HepG2 (cell line): ENCODE data around the gene TRDMT1. TPM values are rescaled to one million over a fixed set of nuclear protein-coding genes. Genes with fewer than 3 reads are reported as not detected.

ENCODE experiments used
- ATAC-seq: fragments of 200-7000 bp; cut with Tn5 transposase; 3 replicates; pipeline ENCODE4 v1.9.1; 2020; ENCODE audit warnings: mild to moderate bottlenecking, moderate library complexity
- BruUV-seq: library from RNA; stranded (reverse); fragments of 400-500 nt; replicated peaks from 2 replicates; lab custom pipeline; 2021; lab: Mats Ljungman, UMichigan
- CTCF ChIA-PET: fragments of 300-600 bp; formaldehyde crosslinking; extraction: SDS; loops from one replicate; lab custom pipeline; 2021; ENCODE audit warnings: low total read pairs, inconsistent platforms, low intra/inter-chr PET ratio; lab: Yijun Ruan, JAX
- POLR2A ChIA-PET: fragments of 350-600 bp; sonication (Branson Sonifier 250); formaldehyde crosslinking; loops from one replicate; lab custom pipeline; 2020; ENCODE audit warnings: antibody characterized with exemption, inconsistent platforms; lab: Yijun Ruan, JAX
- DNase-seq: peaks from one replicate; pipeline ENCODE4 v3.0.0-alpha.2; 2015; ENCODE audit warnings: low spot score
- FAIRE-seq: peaks from 3 replicates; lab custom pipeline; 2011; peaks lifted over from hg19 to GRCh38; lab: Jason Lieb, UNC
- H2AFZ ChIP-seq: one replicate; pipeline ENCODE4 v1.6.1; 2011; ENCODE audit warnings: low read length, inconsistent platforms
- H3K27ac ChIP-seq: fragments of 300-600 bp; 3 replicates; pipeline ENCODE4 v1.8.0; 2011; ENCODE audit warnings: mixed run types, mild to moderate bottlenecking, mixed read lengths, low read length, inconsistent platforms; ENCODE audit not compliant: insufficient read depth; ENCODE audit errors: extremely low read length
- H3K27me3 ChIP-seq, 2 experiments: fragments of 200-600 bp in 1 of 2; 2 replicates in 1 of 2; 3 replicates in 1 of 2; pipeline versions ENCODE4 v1.6.0 to v1.8.0; 2011; ENCODE audit warnings: low read length in 2 of 2, mild to moderate bottlenecking in 2 of 2, moderate library complexity in 2 of 2, inconsistent platforms in 1 of 2; ENCODE audit not compliant: insufficient read depth in 2 of 2, control insufficient read depth in 1 of 2
- H3K36me3 ChIP-seq, 2 experiments: fragments of 200-600 bp in 1 of 2; replicated peaks in 1 of 2; 2 replicates in 1 of 2; 3 replicates in 1 of 2; pipeline versions ENCODE4 v1.5.1 to v1.8.0; 2011; ENCODE audit warnings: low read length in 2 of 2, inconsistent platforms in 1 of 2; ENCODE audit not compliant: insufficient read depth in 2 of 2, control insufficient read depth in 1 of 2
- H3K4me1 ChIP-seq: 2 replicates; pipeline ENCODE4 v1.5.1; 2012; ENCODE audit warnings: low read length, inconsistent platforms; ENCODE audit not compliant: insufficient read depth
- H3K4me2 ChIP-seq: 2 replicates; pipeline ENCODE4 v1.6.0; 2011; ENCODE audit warnings: low read depth, low read length, inconsistent platforms
- H3K4me3 ChIP-seq, 3 experiments: fragments of 200-600 bp in 1 of 3; sonication (generic), shearing (Covaris generic) in 1 of 3; replicated peaks in 1 of 3; 2 replicates each; pipeline ENCODE4 v1.5.1; 2011 to 2016; ENCODE audit warnings: low read length in 3 of 3, inconsistent platforms in 2 of 3, low read depth in 2 of 3, mild to moderate bottlenecking in 2 of 3, control low read depth in 1 of 3, mixed read lengths in 1 of 3; ENCODE audit not compliant: insufficient read depth in 1 of 3
- H3K79me2 ChIP-seq: one replicate; pipeline ENCODE4 v1.6.1; 2011; ENCODE audit warnings: low read length, inconsistent platforms; ENCODE audit not compliant: insufficient read depth
- H3K9ac ChIP-seq: 2 replicates; pipeline ENCODE4 v1.6.0; 2011; ENCODE audit warnings: mild to moderate bottlenecking, low read depth, low read length, inconsistent platforms; ENCODE audit not compliant: insufficient read depth
- H3K9me3 ChIP-seq: 2 replicates; pipeline ENCODE4 v1.5.1; 2012; ENCODE audit warnings: mild to moderate bottlenecking, low read length
- H4K20me1 ChIP-seq: 2 replicates; pipeline ENCODE4 v1.6.0; 2011; ENCODE audit warnings: inconsistent platforms, mild to moderate bottlenecking, low read length, moderate library complexity; ENCODE audit not compliant: insufficient read depth
- AFF4 ChIP-seq: sonication (generic); formaldehyde crosslinking; IDR thresholded peaks from 2 replicates; pipeline ENCODE4 v1.4.0; 2020; ENCODE audit warnings: missing genetic modification reagents
- CEBPZ ChIP-seq: IDR thresholded peaks from 2 replicates; pipeline ENCODE4 v1.6.1; 2012; ENCODE audit warnings: low read length, improper control_type of control experiment
- HHEX ChIP-seq: IDR thresholded peaks from 2 replicates; pipeline ENCODE4 v1.6.1; 2016; ENCODE audit warnings: control low read depth
- HIVEP1 ChIP-seq: sonication (generic); formaldehyde crosslinking; IDR thresholded peaks from 2 replicates; pipeline ENCODE4 v1.4.0; 2020; ENCODE audit warnings: mild to moderate bottlenecking, missing genetic modification reagents
- IKZF5 ChIP-seq: IDR thresholded peaks from 2 replicates; pipeline ENCODE4 v1.6.1; 2018; ENCODE audit warnings: missing genetic modification reagents, mild to moderate bottlenecking, missing compliant biosample characterization
- IRX3 ChIP-seq: sonication (generic); formaldehyde crosslinking; IDR thresholded peaks from 2 replicates; pipeline ENCODE4 v1.8.1; 2023; ENCODE audit warnings: mild to moderate bottlenecking, low read depth, missing genetic modification reagents, borderline replicate concordance
- KDM6A ChIP-seq: IDR thresholded peaks from 2 replicates; pipeline ENCODE4 v1.6.1; 2016; ENCODE audit warnings: low read depth
- MZF1 ChIP-seq: sonication (generic); formaldehyde crosslinking; IDR thresholded peaks from 2 replicates; pipeline ENCODE4 v1.8.1; 2023; ENCODE audit warnings: mild to moderate bottlenecking, missing genetic modification reagents, borderline replicate concordance
- NFE2L1 ChIP-seq: sonication (generic); formaldehyde crosslinking; IDR thresholded peaks from 2 replicates; pipeline ENCODE4 v1.4.0; 2020; ENCODE audit warnings: missing genetic modification reagents, mild to moderate bottlenecking, borderline replicate concordance
- RAD21 ChIP-seq: fragments of 450-650 bp; formaldehyde crosslinking; IDR thresholded peaks from 2 replicates; pipeline ENCODE4 v1.5.0; 2020; ENCODE audit warnings: mild to moderate bottlenecking
- TGIF2 ChIP-seq: IDR thresholded peaks from 2 replicates; pipeline ENCODE4 v1.6.1; 2016; ENCODE audit warnings: control low read depth, missing compliant biosample characterization
- ZBTB10 ChIP-seq: sonication (generic); formaldehyde crosslinking; IDR thresholded peaks from 2 replicates; pipeline ENCODE4 v1.4.0; 2020; ENCODE audit warnings: missing genetic modification reagents, borderline replicate concordance
- ZNF138 ChIP-seq: sonication (generic); formaldehyde crosslinking; IDR thresholded peaks from 2 replicates; pipeline ENCODE4 v1.5.0; 2020; ENCODE audit warnings: mild to moderate bottlenecking, low read depth, missing genetic modification reagents
- WGBS: methylation state at CpG from one replicate; pipeline ENCODE4 v1.1.6; 2017; ENCODE audit warnings: low lambda C conversion rate; 5-methylcytosine and 5-hydroxymethylcytosine counted together
- in situ Hi-C: cut with HindIII; loops from 2 replicates; pipeline ENCODE4 v1.10.0; 2017; ENCODE audit warnings: low pct_unique_long_range_greater_than_20kb; ENCODE audit not compliant: extremely low pct_ligation_motif_present
- intact Hi-C: fragments of 100-400 bp; cut with micrococcal nuclease; formaldehyde crosslinking; loops from one replicate; pipeline ENCODE4 v1.10.0; 2022; ENCODE audit not compliant: unreplicated experiment
- polyA plus RNA-seq, 8 experiments: library from polyadenylated mRNA; depleted of rRNA in 3 of 8; stranded (reverse) in 7 of 8; unstranded in 1 of 8; fragments of >200 nt; fragmentation: Illumina TruSeq in 4 of 8; extraction: Trizol in 4 of 8; gene quantifications; 2 replicates each; pipeline versions ENCODE4 v1.2.1 to v1.2.3, GENCODE V29; 2011 to 2016; ENCODE audit warnings: low read depth in 4 of 8, missing spikeins in 1 of 8, mixed read lengths in 1 of 8; ENCODE audit not compliant: insufficient read depth in 1 of 8
- total RNA-seq, 5 experiments: library from RNA; depleted of rRNA; stranded (reverse); fragments of >200 nt; fragmentation: Illumina TruSeq; extraction: Trizol; gene quantifications; 2 replicates each; pipeline ENCODE4 v1.2.3, GENCODE V29; 2016; ENCODE audit warnings: low read depth in 1 of 5

Gene TRDMT1
- total and polyA plus RNA-seq, 2 of the 13 experiments (the other 11 are each of a cell fraction or from before 2014, with no cell fraction given) = 2.0 to 3.0 TPM

DNA sequence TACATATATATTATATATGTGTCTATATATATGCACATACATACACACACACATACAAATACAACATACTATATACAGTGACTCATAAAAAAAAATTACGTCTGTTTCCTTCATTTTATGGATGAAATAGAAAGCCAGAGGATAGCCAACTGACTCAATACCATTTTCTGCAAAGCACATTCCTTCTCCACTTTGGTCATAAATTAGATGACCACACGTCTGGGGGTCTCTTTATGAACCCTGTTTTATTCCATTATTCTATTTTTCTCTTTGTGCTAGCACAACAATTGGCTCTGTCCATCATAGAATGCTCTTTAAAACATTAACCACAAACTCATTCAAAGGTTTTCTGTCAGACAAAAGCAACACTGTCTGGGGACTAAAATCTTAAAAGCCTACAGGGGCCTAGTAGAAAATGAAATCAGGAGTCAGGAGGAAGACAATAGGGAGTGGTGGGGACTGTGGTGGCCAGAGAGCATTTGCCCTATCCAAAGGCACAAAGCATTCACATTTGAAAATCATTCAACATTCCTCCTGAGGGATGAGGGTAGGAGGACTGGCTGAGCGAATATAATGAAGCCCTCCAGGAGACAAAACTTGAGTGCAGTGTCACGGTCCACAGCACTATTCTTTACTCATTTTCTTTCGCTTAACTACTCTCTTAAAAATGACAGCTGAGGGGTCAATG is 76.1 kb downstream of the TRDMT1 start:
- no peaks in the 10 kb centered on the region for H3K9me3 ChIP-seq
- no peak overlapping the region for H3K4me2 ChIP-seq
- H3K9ac ChIP-seq = no peak overlapping the region
- H3K79me2 ChIP-seq = no peaks in the 10 kb centered on the region
- 61% methylated on average over 5 of the region's 5 CpGs for WGBS
- intact Hi-C loops = no loop called here
- no peak overlapping the region for H3K27ac ChIP-seq
- no peak for ATAC-seq
- no peak for DNase-seq
- no TSS peak for BruUV-seq
- H2AFZ ChIP-seq = no peak overlapping the region
- ChIA-PET CTCF (no interaction called here), POLR2A (no interaction called here)
- peaks cover 27% of the 10 kb centered on the region for H3K4me1 ChIP-seq
- FAIRE-seq = no peak
- in situ Hi-C loops = no loop called here
- no peaks in the 10 kb centered on the region for H3K27me3 ChIP-seq
- no peak overlapping the region for H3K4me3 ChIP-seq
- H4K20me1 ChIP-seq = no peaks in the 10 kb centered on the region
- H3K36me3 ChIP-seq = no peaks in the 10 kb centered on the region
- TF ChIP-seq HIVEP1 (no peak), AFF4 (no peak), RAD21 (CRISPR knock-in tag) (no peak), NFE2L1 (CRISPR knock-in tag) (no peak), MZF1 (CRISPR knock-in tag) (no peak), KDM6A (CRISPR knock-in tag) (no peak), IKZF5 (CRISPR knock-in tag) (no peak), IRX3 (CRISPR knock-in tag) (no peak), ZBTB10 (no peak), CEBPZ (no peak), HHEX (no peak), TGIF2 (CRISPR knock-in tag) (no peak), ZNF138 (CRISPR knock-in tag) (no peak)
